Uterus (tissue), 4 donors: ENCODE results near the gene DDX46. TPM values are rescaled to one million over a fixed set of nuclear protein-coding genes. Genes with fewer than 3 reads are reported as not detected.
"Not testable (repeated sequence)": the region's sequence is repeated elsewhere in the genome, so short reads cannot be mapped to it uniquely, and the experiment has no call there.

Experiments used
- DNase-seq, 2 donors: peaks; one replicate each; pipeline ENCODE4 v3.0.0-alpha.2; 2019 to 2020
- H3K27ac ChIP-seq, 2 donors: fragments of 200-600 bp; sonication (generic); 1 replicate in 1 of 2; 2 replicates in 1 of 2; pipeline ENCODE4 v1.5.1; 2016 to 2018
- H3K27me3 ChIP-seq, 2 donors: fragments of 200-600 bp; sonication (generic); one replicate each; pipeline ENCODE4 v1.5.1; 2018 to 2019; ENCODE audit warnings: control low read depth in 1 of 2
- H3K36me3 ChIP-seq, 2 donors: fragments of 200-600 bp; sonication (generic); one replicate each; pipeline ENCODE4 v1.5.1; 2019; ENCODE audit warnings: control low read depth in 1 of 2
- H3K4me1 ChIP-seq, 2 donors: fragments of 200-600 bp; sonication (generic); one replicate each; pipeline ENCODE4 v1.5.1; 2018 to 2019; ENCODE audit warnings: control low read depth in 1 of 2
- H3K4me3 ChIP-seq, 2 donors: fragments of 200-600 bp; sonication (generic); 1 replicate in 1 of 2; 2 replicates in 1 of 2; pipeline ENCODE4 v1.5.1; 2018 to 2019; ENCODE audit warnings: mild to moderate bottlenecking in 1 of 2
- H3K9me3 ChIP-seq, 2 donors: fragments of 200-600 bp; sonication (generic); one replicate each; pipeline ENCODE4 v1.5.1; 2019; ENCODE audit warnings: control low read depth in 1 of 2
- CTCF ChIP-seq, 4 experiments: fragments of 200-600 bp in 2 of 4; fragments of 450-650 bp in 2 of 4; sonication (generic) in 2 of 4; IDR thresholded peaks; one replicate each; pipeline ENCODE4 v1.5.1; 2016 to 2019; ENCODE audit warnings: antibody characterized with exemption in 4 of 4, mild to moderate bottlenecking in 2 of 4, moderate library complexity in 1 of 4
- POLR2A ChIP-seq, 2 donors: fragments of 450-650 bp; IDR thresholded peaks; one replicate each; pipeline ENCODE4 v1.6.1; 2016; ENCODE audit warnings: antibody characterized with exemption in 2 of 2, mild to moderate bottlenecking in 1 of 2, moderate library complexity in 1 of 2
- intact Hi-C: fragments of 100-400 bp; cut with DNase I; formaldehyde crosslinking; loops from one replicate; pipeline ENCODE4 v1.15.1; 2023; ENCODE audit warnings: low total_unique reads
- total RNA-seq, 4 donors: library from RNA; depleted of rRNA in 3 of 4; stranded (reverse); fragments of >200 nt in 3 of 4; gene quantifications; one replicate each; pipeline versions ENCODE4 v1.1.0 to v1.2.4, GENCODE V29; 2014 to 2023
- donor health status: DM: yes; HTN: yes; CAD: no.

Gene DDX46
- total RNA-seq, 4 donors from 2014 or later, result 38.2 to 63.7 (median 47.6) TPM

- H3K4me1 ChIP-seq, result peaks cover 9 to 12% of the 10 kb centered on the region in 2 donors
- no peak overlapping the region for H3K27ac ChIP-seq
- no peaks in the 10 kb centered on the region for H3K27me3 ChIP-seq
- H3K36me3 ChIP-seq, result no peaks in the 10 kb centered on the region
- no peak for TF ChIP-seq CTCF (IDR thresholded peaks at IDR 0.05)
- no peak for TF ChIP-seq POLR2A (IDR thresholded peaks at IDR 0.05)
- DNase-seq, result no peak
- intact Hi-C loops, result no loop called here
- no peak overlapping the region for H3K4me3 ChIP-seq
- H3K9me3 ChIP-seq, result no peaks in the 10 kb centered on the region
These were observed 85.7 kb downstream of the DDX46 start for GRCh38 chr5:134844252-134844651.

GRCh38 chr5:134845335-134845851, 86.8 kb downstream of the DDX46 start:
- Histone ChIP-seq H3K27me3 (no peaks in the 10 kb centered on the region), H3K9me3 (no peaks in the 10 kb centered on the region), H3K27ac (peak overlapping the region; percentile 93 to 97), H3K4me3 (peak overlapping the region; percentile 82 to 85), H3K36me3 (no peaks in the 10 kb centered on the region), H3K4me1 (peaks cover 9 to 12% of the 10 kb centered on the region in 2 donors)
- TF ChIP-seq POLR2A (IDR thresholded peaks at IDR 0.05) (no peak), CTCF (IDR thresholded peaks at IDR 0.05) (peak in 1 of 4 experiments; percentile 22)
- DNase-seq, result no peak
- intact Hi-C loops, result no loop called here

GRCh38 chr5:134845852-134846640, 87.5 kb downstream of the DDX46 start, which contains the start of gene C5orf24:
Gene C5orf24 (plus strand): TSS chr5:134845968. CDS start chr5:134854901, 8,933 bp downstream.
- intact Hi-C loops, result no loop called here
- Histone ChIP-seq H3K4me3 (peak within 1 kb of the TSS; percentile 82 to 85), H3K27me3 (no peaks in the 10 kb centered on the region), H3K4me1 (peaks cover 9 to 12% of the 10 kb centered on the region in 2 donors), H3K36me3 (no peaks in the 10 kb centered on the region), H3K27ac (peak within 1 kb of the TSS; percentile 93 to 97), H3K9me3 (no peaks in the 10 kb centered on the region)
- peak; percentile 93 to 96 for DNase-seq
- TF ChIP-seq CTCF (IDR thresholded peaks at IDR 0.05) (peak in 2 of 4 experiments; percentile 14 to 23), POLR2A (IDR thresholded peaks at IDR 0.05) (peak; percentile 95 to 99)

GRCh38 chr5:134846641-134846960, 88.0 kb downstream of the DDX46 start:
- Histone ChIP-seq H3K36me3 (no peaks in the 10 kb centered on the region), H3K9me3 (no peaks in the 10 kb centered on the region), H3K4me3 (peak overlapping the region; percentile 82 to 85), H3K4me1 (peaks cover 9 to 12% of the 10 kb centered on the region in 2 donors), H3K27ac (peak overlapping the region; percentile 93 to 97), H3K27me3 (no peaks in the 10 kb centered on the region)
- no peak for DNase-seq
- TF ChIP-seq CTCF (IDR thresholded peaks at IDR 0.05), result no peak
- TF ChIP-seq POLR2A (IDR thresholded peaks at IDR 0.05), result no peak
- intact Hi-C loops, result no loop called here

- DNase-seq, H3K9me3 ChIP-seq, intact Hi-C loops, H3K4me3 ChIP-seq, H3K27ac ChIP-seq, H3K36me3 ChIP-seq, H3K27me3 ChIP-seq: not testable (repeated sequence)
- H3K4me1 ChIP-seq, result peaks cover 9 to 12% of the 10 kb centered on the region in 2 donors
These were observed 90.9 kb downstream of the DDX46 start for GRCh38 chr5:134849434-134849933.
